OCI-LY7 (cell line): ENCODE measurements around the gene PPARG. TPM values are rescaled to one million over a fixed set of nuclear protein-coding genes. Genes with fewer than 3 reads are reported as not detected.

ENCODE experiments used
- BruUV-seq: library from RNA; stranded (reverse); fragments of 400-500 nt; replicated peaks from 2 replicates; lab custom pipeline; 2021; lab: Mats Ljungman, UMichigan
- CTCF ChIA-PET: fragments of 300-600 bp; sonication (Branson Sonifier 250); formaldehyde crosslinking; loops from one replicate; lab custom pipeline; 2022; ENCODE audit warnings: antibody characterized with exemption; ENCODE audit not compliant: unreplicated experiment; lab: Charles Lee
- POLR2A ChIA-PET: fragments of 300-600 bp; sonication (Branson Sonifier 250); formaldehyde crosslinking; loops from one replicate; lab custom pipeline; 2022; ENCODE audit warnings: antibody characterized with exemption; lab: Charles Lee
- DNase-seq: peaks from one replicate; pipeline ENCODE4 v3.0.0-alpha.2; 2015; ENCODE audit warnings: low spot score
- H2AFZ ChIP-seq: fragments of 200-600 bp; sonication (generic), shearing (Covaris generic); 2 replicates; pipeline ENCODE4 v1.6.1; 2014; ENCODE audit warnings: mild to moderate bottlenecking, antibody characterized with exemption, low read length, moderate library complexity
- H3K27ac ChIP-seq: fragments of 200-600 bp; sonication (generic); 2 replicates; pipeline ENCODE4 v1.5.1; 2014; ENCODE audit warnings: mixed run types, low read depth, mild to moderate bottlenecking, moderate library complexity, low read length, inconsistent platforms; ENCODE audit not compliant: poor library complexity, severe bottlenecking
- H3K36me3 ChIP-seq: fragments of 200-600 bp; sonication (generic); 2 replicates; pipeline ENCODE4 v1.6.1; 2014; ENCODE audit warnings: mild to moderate bottlenecking, antibody characterized with exemption, low read length, moderate library complexity, mixed read lengths; ENCODE audit not compliant: insufficient read depth
- H3K4me1 ChIP-seq: fragments of 200-600 bp; sonication (generic); 2 replicates; pipeline ENCODE4 v1.5.1; 2014; ENCODE audit warnings: mild to moderate bottlenecking, low read length; ENCODE audit not compliant: insufficient read depth, poor library complexity, severe bottlenecking
- H3K4me2 ChIP-seq: fragments of 200-600 bp; sonication (generic); 2 replicates; pipeline ENCODE4 v1.6.1; 2014; ENCODE audit warnings: mild to moderate bottlenecking, low read length
- H3K4me3 ChIP-seq: fragments of 200-600 bp; sonication (generic); 2 replicates; pipeline ENCODE4 v1.5.1; 2014; ENCODE audit warnings: mild to moderate bottlenecking, low read depth, low read length; ENCODE audit not compliant: poor library complexity, severe bottlenecking
- H3K79me2 ChIP-seq: fragments of 200-600 bp; sonication (generic); 2 replicates; pipeline ENCODE4 v1.6.1; 2016; ENCODE audit warnings: low read depth, mild to moderate bottlenecking, low read length, moderate library complexity, mixed read lengths; ENCODE audit not compliant: insufficient read depth
- H3K9me2 ChIP-seq: fragments of 200-600 bp; sonication (generic); 2 replicates; pipeline ENCODE4 v1.6.1; 2016; ENCODE audit warnings: mild to moderate bottlenecking, low read length, mixed read lengths; ENCODE audit not compliant: insufficient read depth
- H3K9me3 ChIP-seq: fragments of 200-600 bp; sonication (generic); 2 replicates; pipeline ENCODE4 v1.6.1; 2014; ENCODE audit warnings: mild to moderate bottlenecking, mixed run types, low read length, mixed read lengths
- H4K20me1 ChIP-seq: fragments of 200-600 bp; sonication (generic); 2 replicates; pipeline ENCODE4 v1.6.1; 2014; ENCODE audit warnings: mild to moderate bottlenecking, antibody characterized with exemption, low read length, moderate library complexity, mixed read lengths; ENCODE audit not compliant: insufficient read depth
- EZH2phosphoT487 ChIP-seq: fragments of 200-600 bp; sonication (generic); IDR thresholded peaks from 2 replicates; pipeline ENCODE4 v1.6.1; 2018; ENCODE audit warnings: low read depth, borderline replicate concordance, mild to moderate bottlenecking, mixed run types, antibody characterized with exemption, low read length, moderate library complexity, mixed read lengths
- intact Hi-C: fragments of 100-400 bp; cut with micrococcal nuclease; formaldehyde crosslinking; loops from one replicate; pipeline ENCODE4 v1.10.0; 2022; ENCODE audit not compliant: unreplicated experiment
- total RNA-seq, 2 experiments: library from RNA; depleted of rRNA in 1 of 2; stranded (reverse); fragments of >200 nt in 1 of 2; shearing (Covaris generic) in 1 of 2; gene quantifications; 2 replicates each; pipeline ENCODE4 v1.2.3, GENCODE V29; 2014 to 2022
- TF ChIP-seq, protein P1 (sequence below): fragments of 200-600 bp; sonication (generic); conservative IDR thresholded peaks from 2 replicates; pipeline ENCODE4 v1.5.1; 2014; ENCODE audit warnings: mild to moderate bottlenecking, antibody characterized with exemption, low read length, moderate library complexity, mixed read lengths

The PPARG gene
- total RNA-seq, 2 experiments from 2014 or later = not detected

DNA sequence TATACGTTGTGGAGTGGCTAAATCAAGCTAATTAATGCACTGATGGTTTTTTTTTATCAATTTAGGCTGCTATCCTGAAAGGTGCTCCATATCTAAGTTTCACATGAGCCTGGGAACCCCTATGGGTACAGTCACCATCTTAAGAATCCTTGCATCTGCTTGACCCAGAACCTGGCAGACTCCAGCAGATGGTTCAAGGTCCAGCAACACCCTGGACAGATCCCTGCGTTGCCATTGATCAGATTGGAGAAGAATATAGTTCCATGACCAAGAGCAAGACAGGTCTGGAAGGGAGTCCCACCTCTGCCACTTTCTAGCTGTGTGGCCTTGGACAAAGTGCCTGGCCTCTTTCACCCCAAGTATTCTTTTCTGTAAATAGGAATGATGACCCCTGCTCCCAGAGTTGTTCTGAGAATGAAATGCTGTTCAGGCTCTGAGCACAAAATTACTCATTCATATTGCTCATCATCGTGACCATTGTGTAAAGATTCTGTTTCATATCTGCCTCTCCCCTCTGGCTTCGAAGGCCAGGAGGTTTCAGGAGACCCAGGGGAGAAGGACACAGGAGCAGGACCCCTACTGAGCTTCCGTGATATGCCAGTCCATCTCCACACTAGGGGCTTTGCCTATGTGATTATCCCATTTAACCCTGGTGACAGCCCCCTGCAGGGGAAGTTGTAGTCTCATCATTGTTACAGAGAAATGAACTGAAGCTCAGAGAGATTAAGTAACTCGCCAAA lies 165.4 kb downstream of the PPARG start:
- H3K4me1 ChIP-seq = no peaks in the 10 kb centered on the region
- no peaks in the 10 kb centered on the region for H3K9me2 ChIP-seq
- BruUV-seq = no TSS peak
- CTCF ChIA-PET = no interaction called here
- no peaks in the 10 kb centered on the region for H4K20me1 ChIP-seq
- intact Hi-C loops = no loop called here
- no peak overlapping the region for H3K4me2 ChIP-seq
- H3K4me3 ChIP-seq = no peak overlapping the region
- no peaks in the 10 kb centered on the region for H3K9me3 ChIP-seq
- POLR2A ChIA-PET = no interaction called here
- H3K36me3 ChIP-seq = no peaks in the 10 kb centered on the region
- no peaks in the 10 kb centered on the region for H3K79me2 ChIP-seq
- no peak overlapping the region for H2AFZ ChIP-seq
- H3K27ac ChIP-seq = no peak overlapping the region
- no peak for DNase-seq
- TF ChIP-seq, protein P1, sequence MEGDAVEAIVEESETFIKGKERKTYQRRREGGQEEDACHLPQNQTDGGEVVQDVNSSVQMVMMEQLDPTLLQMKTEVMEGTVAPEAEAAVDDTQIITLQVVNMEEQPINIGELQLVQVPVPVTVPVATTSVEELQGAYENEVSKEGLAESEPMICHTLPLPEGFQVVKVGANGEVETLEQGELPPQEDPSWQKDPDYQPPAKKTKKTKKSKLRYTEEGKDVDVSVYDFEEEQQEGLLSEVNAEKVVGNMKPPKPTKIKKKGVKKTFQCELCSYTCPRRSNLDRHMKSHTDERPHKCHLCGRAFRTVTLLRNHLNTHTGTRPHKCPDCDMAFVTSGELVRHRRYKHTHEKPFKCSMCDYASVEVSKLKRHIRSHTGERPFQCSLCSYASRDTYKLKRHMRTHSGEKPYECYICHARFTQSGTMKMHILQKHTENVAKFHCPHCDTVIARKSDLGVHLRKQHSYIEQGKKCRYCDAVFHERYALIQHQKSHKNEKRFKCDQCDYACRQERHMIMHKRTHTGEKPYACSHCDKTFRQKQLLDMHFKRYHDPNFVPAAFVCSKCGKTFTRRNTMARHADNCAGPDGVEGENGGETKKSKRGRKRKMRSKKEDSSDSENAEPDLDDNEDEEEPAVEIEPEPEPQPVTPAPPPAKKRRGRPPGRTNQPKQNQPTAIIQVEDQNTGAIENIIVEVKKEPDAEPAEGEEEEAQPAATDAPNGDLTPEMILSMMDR = no peak
- no peak for TF ChIP-seq EZH2phosphoT487

GRCh38 chr3:12454816-12455121 lies 165.9 kb downstream of the PPARG start:
- TF ChIP-seq, protein P1 = no peak
- no peak for TF ChIP-seq EZH2phosphoT487
- CTCF ChIA-PET = no interaction called here
- H3K4me2 ChIP-seq = no peak overlapping the region

DNA sequence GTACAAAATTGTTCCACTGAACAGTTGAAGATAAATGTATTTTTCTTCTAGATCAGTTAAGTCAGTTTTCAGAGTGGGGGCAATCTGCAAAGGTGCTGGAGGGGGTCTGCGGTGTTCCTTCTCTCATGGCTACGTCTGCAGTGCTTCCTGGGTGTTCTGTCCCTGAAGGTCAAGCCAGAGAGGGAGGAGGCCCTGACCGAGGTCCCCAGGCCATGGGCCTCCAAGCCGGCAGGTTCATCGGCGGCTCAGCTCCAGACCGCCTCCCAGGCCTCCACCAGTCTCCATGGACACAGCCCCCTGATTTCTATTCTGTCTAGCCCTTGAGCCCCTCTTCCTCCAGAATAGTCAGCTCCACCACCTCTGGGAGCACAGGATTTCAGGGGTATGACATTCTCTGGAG lies 166.9 kb downstream of the PPARG start:
- BruUV-seq = no TSS peak

More at GRCh38 chr3:12454816-12455121, 165.9 kb downstream of the PPARG start:
- no peaks in the 10 kb centered on the region for H3K79me2 ChIP-seq
- intact Hi-C loops = no loop called here
- POLR2A ChIA-PET = no interaction called here
- H3K9me3 ChIP-seq = no peaks in the 10 kb centered on the region
- H3K27ac ChIP-seq = no peak overlapping the region
- H4K20me1 ChIP-seq = no peaks in the 10 kb centered on the region
- no peaks in the 10 kb centered on the region for H3K9me2 ChIP-seq
- BruUV-seq = no TSS peak
- no peak overlapping the region for H3K4me3 ChIP-seq
- no peak overlapping the region for H2AFZ ChIP-seq
- no peaks in the 10 kb centered on the region for H3K36me3 ChIP-seq
- no peaks in the 10 kb centered on the region for H3K4me1 ChIP-seq
- no peak for DNase-seq

More for the DNA sequence above, 166.9 kb downstream of the PPARG start:
- Histone ChIP-seq H3K36me3 (no peaks in the 10 kb centered on the region), H3K4me2 (no peak overlapping the region), H2AFZ (no peak overlapping the region), H3K27ac (no peak overlapping the region), H3K79me2 (no peaks in the 10 kb centered on the region), H4K20me1 (no peaks in the 10 kb centered on the region), H3K4me1 (no peaks in the 10 kb centered on the region), H3K9me3 (no peaks in the 10 kb centered on the region), H3K4me3 (no peak overlapping the region), H3K9me2 (no peaks in the 10 kb centered on the region)
- DNase-seq = no peak
- TF ChIP-seq EZH2phosphoT487 = no peak
- TF ChIP-seq, protein P1 = no peak
- ChIA-PET CTCF (no interaction called here), POLR2A (no interaction called here)
- intact Hi-C loops = no loop called here
